ENCODE measurements around the gene CD226.
"Not testable (repeated sequence)": the region's sequence is repeated elsewhere in the genome, so short reads cannot be mapped to it uniquely, and the experiment has no call there.

The CD226 gene

GRCh38 chr18:69840445-69840844, 107.2 kb downstream of the CD226 start:
- TF ChIP-seq CTCF (IDR thresholded peaks at IDR 0.05) (no peak), ZFX (IDR thresholded peaks at IDR 0.05; ENCODE audit: borderline replicate concordance) (no peak)
- no peak overlapping the region for H3K27ac ChIP-seq

- TF ChIP-seq CTCF (IDR thresholded peaks at IDR 0.05) (no peak), ZFX (IDR thresholded peaks at IDR 0.05; ENCODE audit: borderline replicate concordance) (no peak)
Observed at GRCh38 chr18:69840001-69840400, 107.7 kb downstream of the CD226 start.

GRCh38 chr18:69839497-69839896, 108.2 kb downstream of the CD226 start:
- TF ChIP-seq ZFX (IDR thresholded peaks at IDR 0.05; ENCODE audit: borderline replicate concordance) (no peak), CTCF (IDR thresholded peaks at IDR 0.05) (no peak)
- no peak overlapping the region for H3K27ac ChIP-seq

More at GRCh38 chr18:69840001-69840400, 107.7 kb downstream of the CD226 start:
- no peak overlapping the region for H3K27ac ChIP-seq

GRCh38 chr18:69838620-69839411, 108.9 kb downstream of the CD226 start:
- H3K27ac ChIP-seq: no peak overlapping the region
- no peak for TF ChIP-seq CTCF (IDR thresholded peaks at IDR 0.05)
- TF ChIP-seq ZFX (IDR thresholded peaks at IDR 0.05; ENCODE audit: borderline replicate concordance): no peak

- H3K27ac ChIP-seq: no peak overlapping the region
- TF ChIP-seq CTCF (IDR thresholded peaks at IDR 0.05) (no peak), ZFX (IDR thresholded peaks at IDR 0.05; ENCODE audit: borderline replicate concordance) (no peak)
Observed at GRCh38 chr18:69838003-69838402, 109.7 kb downstream of the CD226 start.

- not testable (repeated sequence) for H3K27ac ChIP-seq
Observed at GRCh38 chr18:69834980-69835379, 112.7 kb downstream of the CD226 start.

GRCh38 chr18:69830189-69830588, 117.5 kb downstream of the CD226 start:
- no peak overlapping the region for H3K27ac ChIP-seq
- TF ChIP-seq ZFX (IDR thresholded peaks at IDR 0.05; ENCODE audit: borderline replicate concordance) (no peak), CTCF (IDR thresholded peaks at IDR 0.05) (no peak)

- TF ChIP-seq ZFX (IDR thresholded peaks at IDR 0.05; ENCODE audit: borderline replicate concordance) (no peak), CTCF (IDR thresholded peaks at IDR 0.05) (no peak)
- no peak overlapping the region for H3K27ac ChIP-seq
Observed at GRCh38 chr18:69820538-69820937, 127.1 kb downstream of the CD226 start.

Data from 22Rv1 (cell line).